ENCODE results near the gene DDX21. TPM values are rescaled to one million over a fixed set of nuclear protein-coding genes. Genes with fewer than 3 reads are reported as not detected.

The DDX21 gene
- total RNA-seq, 2 experiments from 2014 or later = 187 to 192 TPM

DNA sequence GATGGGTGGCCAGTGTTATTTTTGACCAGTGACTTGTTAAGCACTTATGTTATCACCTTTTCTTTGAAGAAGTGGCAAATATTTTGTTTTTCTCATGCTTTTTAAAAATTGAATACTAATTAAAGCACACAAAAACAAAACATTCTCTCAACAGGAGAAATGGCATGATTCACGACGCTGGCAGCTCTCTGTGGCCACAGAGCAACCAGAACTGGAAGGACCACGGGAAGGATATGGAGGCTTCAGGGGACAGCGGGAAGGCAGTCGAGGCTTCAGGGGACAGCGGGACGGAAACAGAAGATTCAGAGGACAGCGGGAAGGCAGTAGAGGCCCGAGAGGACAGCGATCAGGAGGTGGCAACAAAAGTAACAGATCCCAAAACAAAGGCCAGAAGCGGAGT is 26.4 kb downstream of the DDX21 start:
- H3K27me3 Mint-ChIP-seq = no peaks in the 10 kb centered on the region
- DNase-seq = no peak
- no peak for ATAC-seq
- no peak overlapping the region for H3K4me3 Mint-ChIP-seq
- H3K9me3 Mint-ChIP-seq (ENCODE audit: low read depth) = no peaks in the 10 kb centered on the region
- H3K36me3 Mint-ChIP-seq (ENCODE audit: low read depth) = peaks cover 56% of the 10 kb centered on the region
- ChIA-PET CTCF (no interaction called here), POLR2A (no interaction called here)
- no peak overlapping the region for H3K27ac Mint-ChIP-seq
- intact Hi-C loops (cut with DNase I, micrococcal nuclease) = loop anchor here in 1 of 2 experiments (2.0 kb wide), 1 partner anchor 18 kb away; no protein-coding TSS in a partner anchor
- H3K4me1 Mint-ChIP-seq = peaks cover 5% of the 10 kb centered on the region

DNA sequence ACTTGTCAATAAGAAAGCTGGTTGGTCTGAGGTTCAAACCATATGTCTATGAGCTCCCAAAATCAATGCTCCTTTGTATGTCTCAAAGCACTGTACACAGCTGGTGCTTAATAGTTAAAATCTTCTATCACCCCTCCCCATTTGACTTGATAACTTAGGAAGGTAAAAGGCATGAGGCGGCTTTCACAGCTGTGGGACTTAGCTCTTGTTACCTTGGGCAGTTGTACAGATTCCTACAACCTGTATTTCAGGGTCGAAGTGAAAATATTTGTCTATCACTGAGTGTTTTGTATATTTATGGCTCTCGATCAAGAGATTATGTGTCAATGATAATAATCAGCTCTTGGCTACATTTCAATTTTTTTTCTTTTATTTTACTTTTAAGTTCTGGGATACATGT is 31.6 kb downstream of the DDX21 start:
- peak overlapping the region; percentile 86 for H3K4me3 Mint-ChIP-seq
- no peaks in the 10 kb centered on the region for H3K27me3 Mint-ChIP-seq
- CTCF ChIA-PET = interaction anchor here (0.5 to 4.0 kb wide), 14 partner anchors 17 to 1403 kb away, joined by 3 to 17 read pairs (median 4); partner anchors contain the start of gene DDX21
- POLR2A ChIA-PET = interaction anchor here (0.5 to 1.1 kb wide), 7 partner anchors 15 to 144 kb away, joined by 3 to 5 read pairs (median 3); no protein-coding TSS in a partner anchor
- DNase-seq (no peak), ATAC-seq (no peak)
- H3K4me1 Mint-ChIP-seq = peaks cover 44% of the 10 kb centered on the region
- no peaks in the 10 kb centered on the region for H3K9me3 Mint-ChIP-seq (ENCODE audit: low read depth)
- intact Hi-C loops (cut with DNase I, micrococcal nuclease) = loop anchor here (1.0 to 2.0 kb wide), 9 partner anchors 31 to 421 kb away; partner anchors contain the start of genes DDX21 (in 1 of the 2), DDX50 (in 1 of the 2), SUPV3L1 (in 1 of the 2) and VPS26A (in 1 of the 2)
- peaks cover 37% of the 10 kb centered on the region for H3K36me3 Mint-ChIP-seq (ENCODE audit: low read depth)
- no peak overlapping the region for H3K27ac Mint-ChIP-seq

DNA sequence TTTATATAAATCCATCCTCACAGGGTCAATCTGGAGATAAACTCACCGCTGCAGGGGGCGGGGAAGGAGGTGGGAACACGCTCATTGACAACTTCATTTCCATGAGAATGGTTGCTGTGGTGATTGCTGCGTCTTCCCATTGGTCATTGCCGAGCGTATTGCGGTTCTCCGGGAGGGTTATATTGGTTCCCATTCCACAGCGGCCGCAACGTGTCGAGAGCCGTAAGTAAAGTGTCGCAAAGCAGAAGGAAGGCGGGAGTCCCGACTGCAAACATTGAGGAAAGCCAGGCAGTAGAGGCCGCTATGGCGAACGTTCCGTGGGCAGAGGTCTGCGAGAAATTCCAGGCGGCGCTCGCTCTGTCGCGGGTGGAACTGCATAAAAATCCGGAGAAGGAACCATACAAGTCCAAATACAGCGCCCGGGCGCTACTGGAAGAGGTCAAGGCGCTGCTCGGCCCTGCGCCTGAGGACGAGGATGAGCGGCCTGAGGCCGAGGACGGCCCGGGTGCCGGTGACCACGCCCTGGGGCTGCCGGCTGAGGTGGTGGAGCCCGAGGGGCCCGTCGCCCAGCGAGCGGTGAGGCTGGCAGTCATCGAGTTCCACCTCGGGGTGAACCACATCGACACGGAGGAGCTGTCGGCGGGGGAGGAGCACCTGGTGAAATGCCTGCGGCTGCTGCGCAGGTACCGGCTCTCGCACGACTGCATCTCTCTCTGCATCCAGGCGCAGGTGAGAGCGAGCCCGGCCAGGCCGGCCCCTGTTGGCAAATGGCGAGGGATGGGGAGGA is 32.8 kb downstream of the DDX21 start, which contains the start of gene KIFBP:
TSS of gene KIFBP (plus strand) at position 274 of the 787 bp plus-strand sequence. CDS start at position 304, 30 bp downstream.
- ChIA-PET POLR2A (interaction anchor here (0.6 to 1.2 kb wide), 4 partner anchors 11 to 686 kb away, joined by 3 to 6 read pairs (median 4); no protein-coding TSS in a partner anchor), CTCF (interaction anchor here (0.6 to 3.0 kb wide), 11 partner anchors 17 to 186 kb away, joined by 3 to 13 read pairs (median 5); partner anchors contain the start of gene DDX21)
- Mint-ChIP-seq H3K4me3 (peak within 1 kb of the TSS; percentile 86), H3K4me1 (peaks cover 51% of the 10 kb centered on the region), H3K9me3 (ENCODE audit: low read depth) (no peaks in the 10 kb centered on the region), H3K27ac (peak within 1 kb of the TSS; percentile 86), H3K36me3 (ENCODE audit: low read depth) (peaks cover 32% of the 10 kb centered on the region), H3K27me3 (no peaks in the 10 kb centered on the region)
- peak; percentile 89 for ATAC-seq
- intact Hi-C loops (cut with DNase I, micrococcal nuclease) = loop anchor here (1.0 to 2.0 kb wide), 10 partner anchors 9 to 420 kb away; partner anchors contain the start of genes DDX21 (in 1 of the 2), DDX50 (in 1 of the 2), SUPV3L1 (in 1 of the 2) and VPS26A (in 1 of the 2)
- DNase-seq = peak; percentile 91

DNA sequence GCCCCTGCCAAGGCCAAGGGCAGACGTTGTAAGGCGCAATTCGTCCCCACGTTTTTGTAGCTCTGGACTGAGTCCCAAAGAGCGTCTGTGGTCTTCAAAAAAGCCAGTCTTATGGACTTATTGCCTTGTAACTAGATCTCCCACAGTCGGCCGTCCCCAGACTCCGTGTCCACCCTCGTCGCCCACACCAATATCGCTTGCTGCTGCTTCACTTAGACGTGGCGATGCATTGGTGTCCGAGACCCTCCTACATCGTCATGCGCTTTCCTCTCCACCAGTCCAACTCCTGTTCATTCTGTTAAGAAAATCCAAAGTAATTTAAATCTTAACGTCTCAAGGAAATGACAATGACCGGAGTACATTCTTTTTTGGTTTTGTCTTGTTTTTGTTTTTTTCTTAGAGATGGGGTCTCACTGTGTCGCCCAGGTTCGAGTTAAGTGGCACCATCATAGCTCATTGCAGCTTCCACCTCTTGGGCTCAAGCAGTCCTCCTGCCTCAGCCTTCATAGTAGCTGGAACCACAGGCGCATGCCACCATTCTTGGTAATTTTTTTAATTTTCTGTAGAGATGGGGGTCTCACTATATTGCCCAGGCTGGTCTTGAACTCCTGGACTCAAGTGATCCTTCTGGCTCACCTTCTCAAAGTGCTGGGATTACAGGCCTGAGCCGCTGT is 33.5 kb downstream of the DDX21 start:
- DNase-seq (no peak), ATAC-seq (no peak)
- intact Hi-C loops (cut with DNase I, micrococcal nuclease) = loop anchor here in 1 of 2 experiments (1.0 to 2.0 kb wide), 4 partner anchors 8 to 419 kb away; no protein-coding TSS in a partner anchor
- H3K27me3 Mint-ChIP-seq = no peaks in the 10 kb centered on the region
- H3K36me3 Mint-ChIP-seq (ENCODE audit: low read depth) = peaks cover 24% of the 10 kb centered on the region
- peak overlapping the region; percentile 86 for H3K4me3 Mint-ChIP-seq
- peak overlapping the region; percentile 80 for H3K27ac Mint-ChIP-seq
- CTCF ChIA-PET = interaction anchor here (0.7 to 3.0 kb wide), 6 partner anchors 13 to 186 kb away, joined by 3 to 13 read pairs (median 6); partner anchors contain the start of gene DDX21
- H3K9me3 Mint-ChIP-seq (ENCODE audit: low read depth) = no peaks in the 10 kb centered on the region
- peaks cover 52% of the 10 kb centered on the region for H3K4me1 Mint-ChIP-seq
- POLR2A ChIA-PET = interaction anchor here (1.0 to 1.2 kb wide), 2 partner anchors 11 to 77 kb away, joined by 3 to 5 read pairs; no protein-coding TSS in a partner anchor

DNA sequence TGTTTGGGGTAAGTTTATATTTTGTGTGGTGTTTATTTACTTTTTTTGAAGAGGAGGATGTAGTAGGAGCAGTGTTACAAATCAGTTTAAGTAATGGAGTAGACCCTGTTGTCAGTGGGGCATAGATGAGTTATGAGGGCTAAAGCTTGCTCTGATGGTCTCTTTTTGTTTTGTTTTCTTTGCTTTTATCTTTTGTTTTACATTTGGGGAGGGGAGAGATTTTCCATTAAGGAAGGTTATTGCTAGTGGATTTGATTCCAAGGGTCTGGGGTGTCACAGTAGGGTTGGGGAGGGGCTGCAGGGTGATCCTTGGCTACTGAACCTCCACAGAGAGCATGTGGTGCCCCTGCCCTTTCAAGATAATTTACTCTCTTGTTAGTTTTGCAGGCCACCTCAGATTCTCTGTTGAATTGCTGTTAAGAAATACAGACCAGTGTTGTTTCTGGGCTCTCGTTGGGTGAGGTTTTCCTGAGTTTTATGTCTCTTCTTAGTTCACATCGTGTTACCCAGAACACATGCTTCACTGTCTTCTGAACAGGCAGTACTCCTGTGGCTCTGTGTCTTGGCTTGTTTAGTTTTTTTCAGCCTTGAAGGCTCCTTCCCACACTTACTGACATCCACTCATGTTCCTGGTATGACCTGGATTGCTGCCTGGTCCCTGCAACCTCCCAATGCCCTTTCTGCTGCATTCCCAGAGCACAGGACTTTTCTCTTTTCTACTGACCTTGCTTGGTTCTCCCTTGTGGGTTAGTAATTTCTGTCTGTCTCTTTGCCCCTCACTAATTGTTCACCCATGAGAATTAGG is 36.9 kb downstream of the DDX21 start:
- no peaks in the 10 kb centered on the region for H3K27me3 Mint-ChIP-seq
- peaks cover 59% of the 10 kb centered on the region for H3K4me1 Mint-ChIP-seq
- peaks cover 14% of the 10 kb centered on the region for H3K36me3 Mint-ChIP-seq (ENCODE audit: low read depth)
- intact Hi-C loops (cut with DNase I, micrococcal nuclease) = no loop called here
- POLR2A ChIA-PET = no interaction called here
- CTCF ChIA-PET = interaction anchor here (0.7 to 1.1 kb wide), 4 partner anchors 12 to 100 kb away, joined by 3 to 6 read pairs (median 4); partner anchors contain the start of gene SRGN
- H3K9me3 Mint-ChIP-seq (ENCODE audit: low read depth) = no peaks in the 10 kb centered on the region
- H3K4me3 Mint-ChIP-seq = no peak overlapping the region
- ATAC-seq (no peak), DNase-seq (no peak)
- H3K27ac Mint-ChIP-seq = peak overlapping the region; percentile 38

DNA sequence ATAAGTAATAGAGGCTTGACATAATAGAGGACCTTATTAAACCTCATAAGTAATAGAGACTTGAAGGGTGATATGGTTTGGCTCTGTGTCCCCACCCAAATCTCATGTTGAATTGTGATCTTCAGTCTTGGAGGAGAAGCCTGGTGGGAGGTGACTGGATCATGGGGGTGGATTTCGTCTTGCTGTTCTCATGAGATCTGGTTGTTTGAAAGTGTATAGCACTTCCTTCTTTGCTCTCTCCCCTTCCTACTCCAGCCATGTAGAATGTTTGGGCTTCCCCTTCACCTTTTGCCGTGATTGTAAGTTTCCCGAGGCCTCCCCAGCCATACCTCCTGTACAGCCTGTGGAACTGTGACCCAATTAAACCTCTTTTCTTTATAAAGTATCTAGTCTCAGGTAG is 41.2 kb downstream of the DDX21 start:
- Mint-ChIP-seq H3K4me3 (peak overlapping the region; percentile 13), H3K4me1 (peaks cover 45% of the 10 kb centered on the region), H3K27me3 (no peaks in the 10 kb centered on the region), H3K27ac (peak overlapping the region; percentile 96), H3K9me3 (ENCODE audit: low read depth) (no peaks in the 10 kb centered on the region), H3K36me3 (ENCODE audit: low read depth) (peaks cover 12% of the 10 kb centered on the region)
- ATAC-seq (peak; percentile 10), DNase-seq (no peak)
- ChIA-PET POLR2A (no interaction called here), CTCF (no interaction called here)
- intact Hi-C loops (cut with DNase I, micrococcal nuclease) = loop anchor here (1.0 to 2.0 kb wide), 6 partner anchors 8 to 225 kb away; no protein-coding TSS in a partner anchor

DNA sequence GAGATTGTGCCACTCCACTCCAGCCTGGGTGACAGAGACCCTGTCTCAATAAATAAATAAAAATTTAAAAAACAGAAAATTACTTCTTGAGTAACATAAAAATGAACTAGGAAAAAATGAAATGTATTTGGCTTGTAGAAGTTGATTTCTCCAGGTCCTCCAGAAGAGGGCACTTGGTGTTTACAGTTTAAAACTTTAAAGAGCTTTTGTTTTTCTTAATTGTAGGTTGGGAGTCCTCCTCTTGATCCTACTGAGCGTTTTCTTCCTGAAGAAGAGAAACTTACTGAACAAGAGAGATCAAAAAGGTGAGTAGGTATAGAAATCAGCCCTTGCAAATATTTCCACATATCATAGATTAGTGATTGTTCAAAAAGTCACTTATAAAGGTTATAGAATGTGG is 48.9 kb downstream of the DDX21 start:
- Mint-ChIP-seq H3K4me3 (no peak overlapping the region), H3K27ac (no peak overlapping the region), H3K36me3 (ENCODE audit: low read depth) (peaks cover 7% of the 10 kb centered on the region), H3K27me3 (no peaks in the 10 kb centered on the region), H3K9me3 (ENCODE audit: low read depth) (no peaks in the 10 kb centered on the region), H3K4me1 (peaks cover 10% of the 10 kb centered on the region)
- CTCF ChIA-PET = interaction anchor here (0.7 to 11.4 kb wide), 20 partner anchors 10 to 323 kb away, joined by 3 to 179 read pairs (median 4); partner anchors contain the start of genes KIFBP and SRGN
- intact Hi-C loops (cut with DNase I, micrococcal nuclease) = loop anchor here (1.0 to 10.0 kb wide), 5 partner anchors 50 to 500 kb away; no protein-coding TSS in a partner anchor
- DNase-seq (no peak), ATAC-seq (peak; percentile 78)
- POLR2A ChIA-PET = interaction anchor here (0.6 to 1.6 kb wide), 8 partner anchors 33 to 117 kb away, joined by 3 to 10 read pairs (median 6); partner anchors contain the start of gene SRGN

DNA sequence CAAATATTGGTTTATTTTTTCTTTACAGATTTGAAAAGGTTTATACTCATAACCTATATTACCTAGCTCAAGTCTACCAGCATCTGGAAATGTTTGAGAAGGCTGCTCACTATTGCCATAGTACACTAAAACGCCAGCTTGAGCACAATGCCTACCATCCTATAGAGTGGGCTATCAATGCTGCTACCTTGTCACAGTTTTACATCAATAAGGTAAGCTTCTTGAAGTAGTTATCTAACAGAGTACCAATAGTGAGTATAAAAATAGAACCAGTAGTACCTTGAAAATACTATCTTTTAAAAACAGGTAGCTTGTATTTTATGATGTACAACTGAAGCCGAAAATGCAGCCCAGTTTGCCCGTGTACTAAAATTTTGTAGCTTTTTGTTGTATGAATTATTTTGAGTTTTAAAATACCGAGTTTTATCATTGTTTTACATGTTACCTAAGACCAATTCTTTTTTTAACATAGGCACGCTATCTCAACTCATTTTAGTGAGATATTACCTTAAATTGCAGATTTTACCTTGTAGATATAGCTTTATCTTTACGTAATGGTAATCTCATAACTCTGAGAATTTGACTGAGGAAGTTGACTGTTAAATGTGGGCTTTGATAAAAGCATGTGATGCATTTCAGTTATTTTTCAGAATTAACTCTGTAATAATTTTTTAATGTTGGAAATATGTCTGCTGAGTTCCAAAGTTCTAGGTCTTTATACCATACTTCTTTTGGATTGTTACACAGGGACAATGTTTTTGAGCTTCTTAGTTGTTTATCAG is 49.9 kb downstream of the DDX21 start:
- CTCF ChIA-PET = interaction anchor here (0.6 to 11.4 kb wide), 25 partner anchors 9 to 322 kb away, joined by 3 to 179 read pairs (median 4); partner anchors contain the start of genes KIFBP and SRGN
- Mint-ChIP-seq H3K27me3 (no peaks in the 10 kb centered on the region), H3K9me3 (ENCODE audit: low read depth) (no peaks in the 10 kb centered on the region)

DNA sequence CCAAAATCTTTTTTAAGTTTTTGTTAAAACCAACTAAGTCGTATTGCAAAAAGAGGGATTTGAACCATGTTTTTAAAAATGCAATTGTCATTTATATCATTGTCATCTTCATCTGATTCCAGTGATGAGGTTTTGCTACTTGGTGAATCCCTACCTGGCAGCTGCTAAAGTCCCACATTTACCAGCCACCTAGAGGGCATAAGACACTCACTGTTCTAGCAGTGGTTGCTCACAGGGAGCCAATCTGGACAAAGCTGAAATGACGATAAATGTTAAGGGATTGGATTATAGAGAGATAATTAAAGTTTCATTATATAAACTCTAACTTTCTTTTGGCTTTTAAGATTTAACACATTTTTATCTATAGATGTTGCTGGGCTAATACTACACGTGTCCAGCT is 51.3 kb downstream of the DDX21 start:
- POLR2A ChIA-PET = no interaction called here
- no peak overlapping the region for H3K4me3 Mint-ChIP-seq

More for the DNA sequence above, 49.9 kb downstream of the DDX21 start:
- Mint-ChIP-seq H3K36me3 (ENCODE audit: low read depth) (peaks cover 14% of the 10 kb centered on the region), H3K4me1 (peaks cover 3% of the 10 kb centered on the region), H3K27ac (no peak overlapping the region), H3K4me3 (no peak overlapping the region)
- no peak for DNase-seq
- no peak for ATAC-seq
- POLR2A ChIA-PET = interaction anchor here (1.3 to 1.6 kb wide), 4 partner anchors 82 to 93 kb away, joined by 4 to 10 read pairs (median 8); partner anchors contain the start of gene SRGN
- intact Hi-C loops (cut with DNase I, micrococcal nuclease) = loop anchor here (1.0 to 10.0 kb wide), 5 partner anchors 49 to 499 kb away; no protein-coding TSS in a partner anchor

More for the DNA sequence above, 51.3 kb downstream of the DDX21 start:
- CTCF ChIA-PET = interaction anchor here (0.6 to 11.4 kb wide), 8 partner anchors 8 to 206 kb away, joined by 3 to 179 read pairs (median 13); partner anchors contain the start of gene SRGN
- intact Hi-C loops (cut with DNase I, micrococcal nuclease) = loop anchor here (10.0 kb wide), 2 partner anchors 398 to 498 kb away; no protein-coding TSS in a partner anchor
- Mint-ChIP-seq H3K27me3 (no peaks in the 10 kb centered on the region), H3K9me3 (ENCODE audit: low read depth) (no peaks in the 10 kb centered on the region), H3K36me3 (ENCODE audit: low read depth) (peaks cover 15% of the 10 kb centered on the region), H3K27ac (no peak overlapping the region), H3K4me1 (peaks cover 3% of the 10 kb centered on the region)
- DNase-seq = no peak
- ATAC-seq = peak; percentile 51

Measured in activated CD4-positive, alpha-beta T cell treated with anti-CD3 and anti-CD28 coated beads for 36 hours (primary cell).